GM18873 (cell line): ENCODE results near the gene ZNF300.
"Not testable (repeated sequence)": the region's sequence is repeated elsewhere in the genome, so short reads cannot be mapped to it uniquely, and the experiment has no call there.

ENCODE experiments used
- ATAC-seq: cut with Tn5 transposase; IDR thresholded peaks from one replicate; pipeline ENCODE4 v1.9.1; 2021; ENCODE audit warnings: mild to moderate bottlenecking, moderate library complexity, moderate number of reproducible peaks; ENCODE audit not compliant: unreplicated experiment, low FRiP score

ZNF300 gene

GRCh38 chr5:150904479-150905311 is at the start of gene ZNF300:
ZNF300 (minus strand) TSS chr5:150904980; CDS start chr5:150903155, 1,825 bp downstream.
- ATAC-seq, result no peak

GRCh38 chr5:150948539-150948938 is 43.8 kb upstream of the ZNF300 start:
- no peak for ATAC-seq

DNA sequence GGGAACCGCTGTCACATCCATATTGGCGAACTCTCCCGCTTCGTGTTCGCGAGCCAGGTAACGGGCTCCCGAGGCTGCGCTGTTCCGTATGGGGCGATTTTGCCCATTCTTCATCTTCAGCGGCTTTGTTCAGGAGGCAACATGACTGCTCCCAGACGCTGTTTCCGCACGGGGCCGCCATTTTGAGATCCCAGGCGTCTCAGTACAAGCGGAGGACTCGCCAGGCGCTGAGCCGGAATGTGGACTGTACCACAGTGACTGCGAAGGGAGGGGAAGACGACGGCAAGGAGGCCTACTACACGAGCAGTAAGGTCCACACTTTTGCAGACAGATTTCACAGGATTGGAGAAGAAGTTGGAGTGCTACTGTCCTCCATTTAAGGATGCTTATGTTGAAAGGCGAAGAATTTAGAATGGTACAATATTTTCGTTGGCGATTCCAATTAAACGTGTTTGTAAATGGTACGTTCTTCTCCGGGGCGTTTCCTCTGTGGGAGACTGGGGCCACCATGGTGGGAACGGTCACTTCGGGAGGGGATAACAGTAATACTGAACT is 41.6 kb upstream of the ZNF300 start:
- ATAC-seq, result no peak

GRCh38 chr5:150945947-150946346 is 41.2 kb upstream of the ZNF300 start:
- ATAC-seq, result no peak

DNA sequence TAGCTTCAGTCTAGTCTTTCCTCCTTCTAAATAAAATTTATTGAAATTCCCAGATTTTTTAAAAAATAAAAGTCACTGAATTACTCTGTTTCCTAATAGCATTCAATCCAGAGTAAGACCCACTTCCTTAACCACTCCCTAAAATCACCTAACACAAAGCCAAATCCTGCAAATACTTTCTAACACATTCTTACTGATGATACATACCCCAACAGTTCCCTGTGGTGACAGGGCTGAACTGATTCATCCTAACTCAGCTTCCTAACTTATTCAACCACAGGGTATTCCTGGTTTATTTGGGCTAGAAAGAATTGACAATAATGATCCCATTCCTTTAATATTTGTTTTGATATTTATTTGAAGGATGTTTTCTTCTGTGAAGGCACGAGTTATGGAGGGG is 40.7 kb upstream of the ZNF300 start:
- no peak for ATAC-seq

DNA sequence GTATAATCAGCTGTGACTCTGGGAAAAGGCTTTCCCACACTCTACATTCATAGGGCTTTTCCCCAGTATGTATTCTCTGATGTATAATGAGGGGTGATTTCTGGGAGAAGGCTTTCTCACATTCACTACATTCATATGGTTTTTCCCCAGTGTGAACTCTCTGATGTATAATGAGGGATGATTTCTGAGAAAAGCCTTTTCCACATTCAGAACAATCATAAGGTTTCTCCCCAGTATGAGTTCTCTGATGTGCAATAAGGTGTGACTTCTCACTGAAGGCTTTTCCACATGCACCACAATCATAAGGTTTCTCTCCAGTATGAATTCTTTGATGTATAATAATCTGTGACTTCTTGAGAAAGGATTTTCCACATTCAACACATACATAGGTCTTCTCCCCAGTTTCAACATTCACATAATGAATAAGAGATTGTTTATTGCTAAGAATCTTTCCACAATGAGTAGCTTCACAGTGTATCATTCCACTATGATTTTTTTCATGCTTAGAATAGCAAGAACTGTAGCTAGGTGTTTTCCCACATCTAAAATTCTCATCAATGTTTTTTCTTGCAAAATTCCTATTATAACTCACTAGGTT is 26.7 kb upstream of the ZNF300 start:
- no peak for ATAC-seq

GRCh38 chr5:150918613-150919012 is 13.8 kb upstream of the ZNF300 start:
- ATAC-seq, result no peak

DNA sequence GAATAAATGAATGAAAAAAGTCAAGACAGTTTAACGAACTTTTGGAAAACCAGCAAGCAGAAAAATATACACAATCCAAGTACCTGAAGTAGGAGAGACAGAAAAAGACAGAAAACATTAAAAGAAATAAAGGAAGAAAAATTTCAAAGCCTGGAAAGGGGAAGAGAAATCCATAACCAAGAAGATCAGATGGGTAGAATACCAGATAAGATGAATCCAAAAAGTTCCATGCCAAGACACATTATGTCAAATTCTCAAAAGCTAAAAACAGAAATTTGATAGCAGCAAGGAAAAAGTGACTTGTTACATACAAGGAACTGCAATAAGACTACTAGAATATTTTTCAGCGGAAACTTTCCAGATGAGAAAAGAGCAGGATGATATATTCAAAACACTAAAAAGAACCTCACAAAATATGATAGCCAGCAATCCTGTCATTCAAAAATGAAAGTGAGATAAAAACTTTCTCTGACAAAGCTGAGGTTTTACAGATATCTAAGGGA is 7.6 kb upstream of the ZNF300 start:
- no peak for ATAC-seq

GRCh38 chr5:150905312-150905683 is 518 bp upstream of the ZNF300 start:
- no peak for ATAC-seq

DNA sequence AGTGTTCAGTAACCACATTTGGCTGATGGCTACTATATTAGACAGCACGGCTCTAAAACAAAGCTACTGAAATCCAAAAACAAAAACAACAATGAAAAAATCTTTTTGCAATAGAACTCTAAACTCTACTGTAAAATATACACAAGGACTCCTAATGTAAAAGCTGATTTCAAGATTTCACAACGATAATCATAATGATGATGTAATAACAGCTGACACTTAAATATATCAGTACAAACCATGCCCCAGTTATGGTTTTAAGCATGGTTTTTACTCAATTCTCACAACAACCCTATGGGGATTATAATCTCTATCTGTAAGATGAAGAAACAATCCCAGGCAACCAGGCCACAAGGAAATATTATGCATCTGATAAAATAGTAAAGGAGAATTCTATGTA is 3.3 kb downstream of the ZNF300 start:
- ATAC-seq, result no peak

- no peak for ATAC-seq
Measured at GRCh38 chr5:150895431-150896428, 9.1 kb downstream of the ZNF300 start.

- no peak for ATAC-seq
Measured at GRCh38 chr5:150879358-150879757, 25.4 kb downstream of the ZNF300 start.

DNA sequence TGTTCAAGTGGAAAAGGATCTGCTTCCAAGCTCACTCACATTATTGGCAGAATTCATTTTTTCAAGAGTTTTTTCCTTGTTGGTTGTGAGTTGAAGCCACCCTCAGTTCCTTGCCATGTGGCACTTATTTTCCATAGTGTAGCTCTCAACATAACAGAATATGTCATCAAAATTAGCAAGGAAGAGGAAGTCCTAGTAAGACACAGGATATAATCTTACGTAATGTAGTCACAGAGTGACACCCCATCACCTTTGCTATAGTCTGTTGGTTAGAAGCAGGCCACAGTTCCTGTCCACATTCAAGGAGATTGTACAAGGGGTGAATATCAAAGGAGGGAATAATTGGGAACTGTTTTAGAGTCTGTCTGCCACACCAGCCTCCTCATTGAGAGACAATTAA is 42.7 kb downstream of the ZNF300 start:
- ATAC-seq, result no peak

- ATAC-seq, result no peak
Measured at GRCh38 chr5:150860246-150860821, 44.4 kb downstream of the ZNF300 start.

GRCh38 chr5:150856700-150857099 is 48.1 kb downstream of the ZNF300 start:
- not testable (repeated sequence) for ATAC-seq

DNA sequence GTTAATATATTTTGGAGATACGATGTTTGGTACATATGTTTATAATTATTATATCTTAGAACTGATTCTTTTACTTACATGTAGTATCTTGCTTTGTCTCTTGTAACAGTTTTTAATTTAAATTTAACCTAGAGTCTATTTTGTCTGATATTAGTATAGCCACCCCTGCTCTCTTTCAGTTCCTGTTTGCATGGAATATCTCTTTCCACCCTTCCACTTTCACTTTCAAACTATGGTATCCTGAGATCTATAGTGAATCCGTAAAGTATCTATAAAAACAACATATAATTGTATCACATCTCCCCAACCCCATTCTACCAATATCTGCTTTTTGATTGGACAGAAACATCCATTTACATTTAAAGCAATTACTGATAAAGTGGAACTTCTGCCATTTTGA is 51.2 kb downstream of the ZNF300 start:
- no peak for ATAC-seq

DNA sequence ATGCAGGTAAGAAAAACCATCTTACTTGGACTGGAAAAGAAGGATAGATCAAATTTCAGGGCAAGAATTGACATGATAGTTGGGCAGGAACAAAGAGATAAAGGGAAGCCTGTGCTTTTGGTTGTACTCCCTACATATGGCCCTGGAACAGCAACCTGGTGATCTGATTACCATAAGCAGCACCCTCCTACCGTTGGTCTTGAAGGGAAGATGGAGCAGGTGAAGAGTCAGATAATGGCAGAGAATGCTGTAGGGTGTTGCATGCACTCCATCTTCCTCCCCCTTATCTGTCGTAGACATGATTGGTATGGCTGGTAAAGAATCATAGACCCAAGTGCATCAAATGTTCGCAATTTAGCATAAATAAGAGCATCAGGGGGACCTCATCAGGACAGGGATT is 53.7 kb downstream of the ZNF300 start:
- ATAC-seq, result no peak

- ATAC-seq, result no peak
Measured at GRCh38 chr5:150848271-150848670, 56.5 kb downstream of the ZNF300 start.

- no peak for ATAC-seq
Measured at GRCh38 chr5:150847334-150847695, 57.5 kb downstream of the ZNF300 start.

GRCh38 chr5:150846654-150847333 is 58.0 kb downstream of the ZNF300 start:
- peak; percentile 84 for ATAC-seq
